ENCODE measurements around the gene WDR91.

DNA sequence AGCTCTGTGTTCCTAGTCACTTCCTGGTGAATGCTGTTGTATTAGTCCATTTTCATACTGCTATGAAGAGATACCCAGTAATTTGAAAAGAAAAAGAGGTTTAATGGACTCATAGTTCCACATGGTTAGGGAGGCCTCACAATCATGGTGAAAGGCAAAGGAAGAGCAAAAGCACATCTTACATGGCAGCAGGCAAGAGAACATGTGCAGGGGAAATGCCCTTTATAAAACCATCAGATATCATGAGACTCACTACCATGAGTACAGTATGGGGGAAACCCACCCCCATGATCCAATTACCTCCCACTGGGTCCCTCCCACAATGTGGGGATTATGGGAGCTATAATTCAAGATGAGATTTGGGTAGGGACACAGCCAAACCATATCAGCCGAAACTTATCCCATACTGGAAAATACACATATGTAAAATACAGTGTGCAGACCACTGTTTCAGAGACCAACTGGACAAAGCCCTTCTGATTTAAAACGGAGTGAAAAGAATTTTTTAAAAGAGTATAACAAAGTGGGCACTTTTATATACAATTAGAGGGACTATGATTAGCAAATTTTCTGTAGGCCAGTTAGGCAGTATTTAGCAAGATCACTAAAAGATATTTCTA, 48.8 kb downstream of the WDR91 start:
- no peak for TF ChIP-seq FOXA1 (IDR thresholded peaks at IDR 0.05)
- no peak for TF ChIP-seq ELF4 (IDR thresholded peaks at IDR 0.05)
- TF ChIP-seq TARDBP (IDR thresholded peaks at IDR 0.05) = no peak
- TF ChIP-seq SUZ12 (IDR thresholded peaks at IDR 0.05) = no peak
- no peak for TF ChIP-seq SP1 (IDR thresholded peaks at IDR 0.05)
- no peak for TF ChIP-seq ARNT (IDR thresholded peaks at IDR 0.05)
- TF ChIP-seq L3MBTL2 (conservative IDR thresholded peaks at IDR 0.05) = no peak
- TF ChIP-seq FOXM1 (IDR thresholded peaks at IDR 0.05; ENCODE audit: borderline replicate concordance) = no peak
- no peak for TF ChIP-seq LEF1 (IDR thresholded peaks at IDR 0.05; ENCODE audit: borderline replicate concordance)
- TF ChIP-seq ZNF384 (IDR thresholded peaks at IDR 0.05) = no peak
